Stimulated activated CD4-positive, alpha-beta T cell treated with anti-CD3 and anti-CD28 coated beads, TNF-alpha, amount 100 ng/mL, for 1 hour (primary cell): Measurements from ENCODE around the gene CCL17.

Source experiments
- DNase-seq, 3 donors: peaks; one replicate each; pipeline ENCODE4 v3.0.0-alpha.2; 2020; ENCODE audit warnings: low read depth in 3 of 3, low spot score in 1 of 3

CCL17 gene

GRCh38 chr16:57377080-57377841 lies 27.3 kb upstream of the CCL17 start:
- no peak for DNase-seq

- no peak for DNase-seq
Measured at GRCh38 chr16:57379579-57379978, 25.0 kb upstream of the CCL17 start.

- DNase-seq = no peak
Measured at GRCh38 chr16:57380671-57381462, 23.7 kb upstream of the CCL17 start.

GRCh38 chr16:57381791-57382534 lies 22.6 kb upstream of the CCL17 start:
- no peak for DNase-seq

GRCh38 chr16:57382535-57383275 lies 21.9 kb upstream of the CCL17 start:
- no peak for DNase-seq

- DNase-seq = no peak
Measured at GRCh38 chr16:57383276-57384247, 21.0 kb upstream of the CCL17 start.

- no peak for DNase-seq
Measured at GRCh38 chr16:57384248-57385070, 20.1 kb upstream of the CCL17 start.

- no peak for DNase-seq
Measured at GRCh38 chr16:57385083-57385482, 19.5 kb upstream of the CCL17 start.

- no peak for DNase-seq
Measured at GRCh38 chr16:57386381-57386951, 18.1 kb upstream of the CCL17 start.

GRCh38 chr16:57387598-57388354 lies 16.8 kb upstream of the CCL17 start:
- DNase-seq = no peak

- DNase-seq = no peak
Measured at GRCh38 chr16:57388359-57389086, 16.0 kb upstream of the CCL17 start.

GRCh38 chr16:57389087-57389468 lies 15.5 kb upstream of the CCL17 start:
- no peak for DNase-seq

GRCh38 chr16:57390636-57391295 lies 13.8 kb upstream of the CCL17 start:
- DNase-seq = no peak

GRCh38 chr16:57391300-57391699 lies 13.3 kb upstream of the CCL17 start:
- DNase-seq = no peak

GRCh38 chr16:57391708-57392107 lies 12.9 kb upstream of the CCL17 start:
- no peak for DNase-seq

GRCh38 chr16:57392694-57393093 lies 11.9 kb upstream of the CCL17 start:
- no peak for DNase-seq

- no peak for DNase-seq
Measured at GRCh38 chr16:57394444-57394843, 10.1 kb upstream of the CCL17 start.
